Measurements from ENCODE around the gene BCAM.
"Not testable (repeated sequence)": the region's sequence is repeated elsewhere in the genome, so short reads cannot be mapped to it uniquely, and the experiment has no call there.

Gene BCAM

GRCh38 chr19:44851427-44851826 lies 42.5 kb downstream of the BCAM start:
- DNase-seq: no peak

DNA sequence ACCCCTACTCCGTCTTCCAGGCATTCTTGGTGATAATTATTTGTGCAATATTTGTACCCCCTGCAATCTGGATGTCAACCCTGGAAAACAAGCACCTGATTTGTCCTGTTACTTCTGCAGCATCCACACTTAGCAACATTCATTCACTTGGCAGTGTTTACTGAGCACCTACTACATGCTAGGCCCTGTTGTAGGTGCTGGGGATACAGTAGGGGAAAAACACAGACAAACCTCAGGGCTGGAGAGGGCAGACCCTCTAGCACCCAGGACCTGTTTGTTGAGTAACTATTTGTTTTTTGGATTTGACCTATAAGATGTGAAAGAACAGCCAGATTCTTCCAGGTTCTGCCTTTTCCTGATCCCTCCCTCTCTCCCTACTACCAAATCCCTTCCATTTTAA lies 46.7 kb downstream of the BCAM start:
- no peak for DNase-seq

- DNase-seq: no peak
These were observed 47.6 kb downstream of the BCAM start for GRCh38 chr19:44856421-44857083.

GRCh38 chr19:44857837-44858236 lies 48.9 kb downstream of the BCAM start:
- DNase-seq: no peak

- not testable (repeated sequence) for DNase-seq
These were observed 52.7 kb downstream of the BCAM start for GRCh38 chr19:44861576-44861975.

- no peak for DNase-seq
These were observed 55.1 kb downstream of the BCAM start for GRCh38 chr19:44863990-44864389.

- DNase-seq: no peak
These were observed 56.4 kb downstream of the BCAM start for GRCh38 chr19:44865196-44865767.

- DNase-seq: no peak
These were observed 57.8 kb downstream of the BCAM start for GRCh38 chr19:44866664-44867063.

GRCh38 chr19:44867578-44867977 lies 58.7 kb downstream of the BCAM start:
- DNase-seq: no peak

- DNase-seq: no peak
These were observed 61.0 kb downstream of the BCAM start for GRCh38 chr19:44869733-44870470.

All from CD4-positive, alpha-beta T cell treated with Interleukin-10 for 1 hour (primary cell).